Ishikawa (cell line): ENCODE data around the gene QDPR.

Experiments
- CEBPB ChIP-seq: IDR thresholded peaks from 2 replicates; pipeline ENCODE4 v1.6.1; 2012
- CREB1 ChIP-seq: IDR thresholded peaks from 2 replicates; pipeline ENCODE4 v1.6.1; 2012; ENCODE audit warnings: low read depth
- EGR1 ChIP-seq: IDR thresholded peaks from 2 replicates; pipeline ENCODE4 v1.6.1; 2012
- EP300 ChIP-seq: IDR thresholded peaks from 2 replicates; pipeline ENCODE4 v1.6.1; 2012; ENCODE audit warnings: borderline replicate concordance
- FOXM1 ChIP-seq: IDR thresholded peaks from 2 replicates; pipeline ENCODE4 v1.6.1; 2012; ENCODE audit warnings: low read depth, borderline replicate concordance
- MAX ChIP-seq: IDR thresholded peaks from 2 replicates; pipeline ENCODE4 v1.6.1; 2012
- NFIC ChIP-seq: IDR thresholded peaks from 2 replicates; pipeline ENCODE4 v1.6.1; 2012
- RAD21 ChIP-seq: IDR thresholded peaks from 2 replicates; pipeline ENCODE4 v1.6.1; 2012; ENCODE audit warnings: low read depth
- REST ChIP-seq: IDR thresholded peaks from 2 replicates; pipeline ENCODE4 v1.6.1; 2012; ENCODE audit warnings: low read depth, mild to moderate bottlenecking
- TAF1 ChIP-seq: IDR thresholded peaks from 2 replicates; pipeline ENCODE4 v1.6.1; 2012; ENCODE audit warnings: low read depth, mild to moderate bottlenecking
- TCF12 ChIP-seq: IDR thresholded peaks from 2 replicates; pipeline ENCODE4 v1.6.1; 2012; ENCODE audit warnings: low read depth
- TEAD4 ChIP-seq: IDR thresholded peaks from 2 replicates; pipeline ENCODE4 v1.6.1; 2012
- YY1 ChIP-seq: IDR thresholded peaks from 2 replicates; pipeline ENCODE4 v1.6.1; 2012; ENCODE audit warnings: low read depth
- ZBTB7A ChIP-seq: IDR thresholded peaks from 2 replicates; pipeline ENCODE4 v1.6.1; 2012; ENCODE audit warnings: low read depth
- TF ChIP-seq, protein P1 (sequence below): IDR thresholded peaks from 2 replicates; pipeline ENCODE4 v1.6.1; 2012

The QDPR gene

GRCh38 chr4:17511950-17512795 is at the start of gene QDPR:
Gene QDPR (minus strand): TSS chr4:17512090. CDS start chr4:17512054, 36 bp downstream.
- TF ChIP-seq REST (0 out of 2 replicates have a peak, but pooled peaks have one; percentile 9), EP300 (no peak), NFIC (no peak), ZBTB7A (0 out of 2 replicates have a peak, but pooled peaks have one; percentile 48), CEBPB (no peak), TCF12 (peak; percentile 46; the same call in 1 of the 2 replicates), CREB1 (no peak), RAD21 (no peak), TEAD4 (no peak), MAX (peak; percentile 45), YY1 (peak; percentile 29; the same call in 1 of the 2 replicates), TAF1 (no peak), EGR1 (no peak), FOXM1 (no peak)
- TF ChIP-seq, protein P1, sequence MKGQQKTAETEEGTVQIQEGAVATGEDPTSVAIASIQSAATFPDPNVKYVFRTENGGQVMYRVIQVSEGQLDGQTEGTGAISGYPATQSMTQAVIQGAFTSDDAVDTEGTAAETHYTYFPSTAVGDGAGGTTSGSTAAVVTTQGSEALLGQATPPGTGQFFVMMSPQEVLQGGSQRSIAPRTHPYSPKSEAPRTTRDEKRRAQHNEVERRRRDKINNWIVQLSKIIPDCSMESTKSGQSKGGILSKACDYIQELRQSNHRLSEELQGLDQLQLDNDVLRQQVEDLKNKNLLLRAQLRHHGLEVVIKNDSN = no peak

GRCh38 chr4:17561195-17561909 is 49.5 kb upstream of the QDPR start:
- TF ChIP-seq CEBPB (no peak), YY1 (no peak), TAF1 (no peak), REST (no peak)

DNA sequence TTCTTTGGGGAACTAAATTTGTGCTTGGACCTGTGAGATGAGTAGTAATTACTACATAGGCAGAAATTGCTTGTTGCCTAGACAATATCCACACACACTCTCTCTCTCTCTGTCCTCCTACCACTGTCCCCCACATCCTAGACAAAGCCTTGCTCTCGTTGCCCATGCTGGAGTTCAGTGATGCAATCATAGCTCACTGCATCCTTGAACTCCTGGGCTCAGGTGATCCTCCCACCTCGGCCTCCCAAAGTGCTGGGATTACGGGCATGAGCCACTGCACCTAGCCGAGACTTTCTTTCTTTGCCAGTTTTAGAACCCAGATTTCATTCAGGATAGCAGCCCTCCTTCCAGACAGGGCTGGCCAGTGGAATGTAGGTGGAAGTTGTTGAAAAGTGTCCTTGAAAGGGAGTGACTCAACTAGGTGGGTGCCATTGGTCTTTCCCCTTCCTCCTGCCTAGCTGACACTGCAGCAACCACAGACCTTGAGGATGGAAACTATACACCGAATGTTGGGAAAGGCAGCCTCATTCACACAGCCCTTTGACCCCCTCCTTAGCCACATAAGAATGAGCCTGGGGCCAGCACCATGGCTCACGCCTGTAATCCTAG is 48.3 kb upstream of the QDPR start:
- TF ChIP-seq CEBPB (no peak), NFIC (no peak), TAF1 (no peak)

DNA sequence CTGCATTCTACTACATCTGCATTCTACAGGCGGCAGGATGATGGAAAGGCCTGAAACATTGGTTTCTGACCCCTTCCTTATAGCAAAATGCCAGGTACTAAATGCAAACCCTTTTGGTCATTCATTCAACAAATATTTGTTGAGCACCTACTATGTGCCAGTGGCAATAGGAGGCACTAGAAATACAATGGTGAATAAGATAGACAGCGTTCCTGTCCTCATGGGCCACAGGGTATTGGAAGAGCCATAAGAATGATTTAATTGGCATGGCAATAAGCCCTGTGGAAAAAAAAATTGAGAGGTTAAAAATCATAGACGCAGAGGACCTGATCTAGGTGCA is 47.8 kb upstream of the QDPR start:
- TF ChIP-seq CREB1 = no peak
- no peak for TF ChIP-seq TEAD4
- TF ChIP-seq, protein P1 = no peak
- no peak for TF ChIP-seq MAX
- TF ChIP-seq FOXM1 = no peak
- TF ChIP-seq NFIC = no peak
- no peak for TF ChIP-seq TAF1
- TF ChIP-seq YY1 = no peak
- TF ChIP-seq EP300 = no peak
- no peak for TF ChIP-seq REST
- no peak for TF ChIP-seq RAD21
- no peak for TF ChIP-seq ZBTB7A
- no peak for TF ChIP-seq TCF12
- TF ChIP-seq CEBPB = no peak
- TF ChIP-seq EGR1 = no peak
